Right atrium auricular region (tissue), 2 donors: ENCODE data around the gene DHDDS. TPM values are rescaled to one million over a fixed set of nuclear protein-coding genes. Genes with fewer than 3 reads are reported as not detected.

Experiments used
- DNase-seq: peaks from one replicate; pipeline ENCODE4 v3.0.0-alpha.2; 2019; ENCODE audit warnings: low spot score
- H3K27ac ChIP-seq, 2 donors: fragments of 200-600 bp; sonication (generic); 1 replicate in 1 of 2; 2 replicates in 1 of 2; pipeline ENCODE4 v1.5.1; 2016 to 2019
- H3K27me3 ChIP-seq, 2 donors: fragments of 200-600 bp; sonication (generic); one replicate each; pipeline versions ENCODE4 v1.5.1 to v1.6.0; 2017 to 2019
- H3K36me3 ChIP-seq: fragments of 200-600 bp; sonication (generic); one replicate; pipeline ENCODE4 v1.5.1; 2016
- H3K4me1 ChIP-seq, 2 donors: fragments of 200-600 bp; sonication (generic); one replicate each; pipeline versions ENCODE4 v1.5.1 to v1.6.0; 2017 to 2019
- H3K4me3 ChIP-seq, 2 donors: fragments of 200-600 bp; sonication (generic); 1 replicate in 1 of 2; 2 replicates in 1 of 2; pipeline ENCODE4 v1.5.1; 2017 to 2019; ENCODE audit warnings: mild to moderate bottlenecking in 1 of 2, moderate library complexity in 1 of 2
- H3K9me3 ChIP-seq, 2 donors: fragments of 200-600 bp; sonication (generic); one replicate each; pipeline ENCODE4 v1.5.1; 2019
- CTCF ChIP-seq, 2 donors: fragments of 200-600 bp; sonication (generic); IDR thresholded peaks; one replicate each; pipeline ENCODE4 v1.5.1; 2019; ENCODE audit warnings: antibody characterized with exemption in 2 of 2
- total RNA-seq, 2 donors: library from RNA; depleted of rRNA; stranded (reverse); fragments of >200 nt; gene quantifications; one replicate each; pipeline ENCODE4 v1.1.0, GENCODE V29; 2016

The DHDDS gene
- total RNA-seq, 2 donors from 2014 or later = 24.2 to 33.3 TPM

- no peaks in the 10 kb centered on the region for H3K4me1 ChIP-seq
- no peak for DNase-seq
- H3K36me3 ChIP-seq = no peaks in the 10 kb centered on the region
- TF ChIP-seq CTCF (IDR thresholded peaks at IDR 0.05) = peak in 1 of 2 donors; percentile 33
- no peaks in the 10 kb centered on the region for H3K27me3 ChIP-seq
- H3K9me3 ChIP-seq = no peaks in the 10 kb centered on the region
- no peak overlapping the region for H3K27ac ChIP-seq
- H3K4me3 ChIP-seq = no peak overlapping the region
These were observed 40.7 kb upstream of the DHDDS start for GRCh38 chr1:26391450-26391849.

GRCh38 chr1:26395754-26396153, 36.4 kb upstream of the DHDDS start:
- Histone ChIP-seq H3K4me1 (no peaks in the 10 kb centered on the region), H3K9me3 (no peaks in the 10 kb centered on the region), H3K27me3 (no peaks in the 10 kb centered on the region), H3K27ac (no peak overlapping the region), H3K36me3 (no peaks in the 10 kb centered on the region), H3K4me3 (no peak overlapping the region)
- no peak for TF ChIP-seq CTCF (IDR thresholded peaks at IDR 0.05)
- DNase-seq = no peak

GRCh38 chr1:26399034-26399433, 33.1 kb upstream of the DHDDS start:
- no peaks in the 10 kb centered on the region for H3K9me3 ChIP-seq
- DNase-seq = no peak
- H3K4me1 ChIP-seq = no peaks in the 10 kb centered on the region
- no peaks in the 10 kb centered on the region for H3K27me3 ChIP-seq
- no peaks in the 10 kb centered on the region for H3K36me3 ChIP-seq
- no peak overlapping the region for H3K4me3 ChIP-seq
- no peak for TF ChIP-seq CTCF (IDR thresholded peaks at IDR 0.05)
- H3K27ac ChIP-seq = no peak overlapping the region

GRCh38 chr1:26401891-26402290, 30.2 kb upstream of the DHDDS start:
- H3K9me3 ChIP-seq = no peaks in the 10 kb centered on the region
- no peak for TF ChIP-seq CTCF (IDR thresholded peaks at IDR 0.05)
- H3K27me3 ChIP-seq = no peaks in the 10 kb centered on the region
- no peaks in the 10 kb centered on the region for H3K4me1 ChIP-seq
- H3K36me3 ChIP-seq = no peaks in the 10 kb centered on the region
- H3K27ac ChIP-seq = no peak overlapping the region
- no peak overlapping the region for H3K4me3 ChIP-seq
- DNase-seq = no peak

- Histone ChIP-seq H3K27me3 (no peaks in the 10 kb centered on the region), H3K36me3 (no peaks in the 10 kb centered on the region), H3K9me3 (no peaks in the 10 kb centered on the region), H3K27ac (no peak overlapping the region), H3K4me3 (no peak overlapping the region), H3K4me1 (no peaks in the 10 kb centered on the region)
- no peak for TF ChIP-seq CTCF (IDR thresholded peaks at IDR 0.05)
- DNase-seq = no peak
These were observed 28.5 kb upstream of the DHDDS start for GRCh38 chr1:26403656-26404055.

- Histone ChIP-seq H3K27ac (no peak overlapping the region), H3K9me3 (no peaks in the 10 kb centered on the region), H3K4me3 (no peak overlapping the region), H3K4me1 (no peaks in the 10 kb centered on the region), H3K27me3 (no peaks in the 10 kb centered on the region), H3K36me3 (no peaks in the 10 kb centered on the region)
- no peak for DNase-seq
- TF ChIP-seq CTCF (IDR thresholded peaks at IDR 0.05) = no peak
These were observed 27.5 kb upstream of the DHDDS start for GRCh38 chr1:26404641-26405040.
